GM19240 (cell line): ENCODE data around the gene ALPP.
"Not testable (repeated sequence)": the region's sequence is repeated elsewhere in the genome, so short reads cannot be mapped to it uniquely, and the experiment has no call there.

Source experiments
- DNase-seq: peaks from one replicate; pipeline ENCODE4 v3.0.0; 2011; ENCODE audit warnings: low spot score; ENCODE audit not compliant: insufficient read length

The ALPP gene

DNA sequence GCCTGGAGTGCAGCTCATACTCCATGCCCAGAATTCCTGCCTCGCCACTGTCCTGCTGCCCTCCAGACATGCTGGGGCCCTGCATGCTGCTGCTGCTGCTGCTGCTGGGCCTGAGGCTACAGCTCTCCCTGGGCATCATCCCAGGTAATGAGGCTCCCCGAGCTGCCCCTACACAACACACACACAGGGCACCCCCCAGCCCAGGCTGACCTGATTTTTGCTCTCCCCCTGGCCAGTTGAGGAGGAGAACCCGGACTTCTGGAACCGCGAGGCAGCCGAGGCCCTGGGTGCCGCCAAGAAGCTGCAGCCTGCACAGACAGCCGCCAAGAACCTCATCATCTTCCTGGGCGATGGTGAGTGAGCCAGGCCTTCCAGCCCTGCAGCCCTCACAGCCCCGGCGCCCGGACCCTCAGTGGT is at the start of gene ALPP:
TSS of gene ALPP (plus strand) at position 17 of the 417 bp plus-strand sequence. CDS start at position 69, 52 bp downstream.
- DNase-seq, result not testable (repeated sequence)

DNA sequence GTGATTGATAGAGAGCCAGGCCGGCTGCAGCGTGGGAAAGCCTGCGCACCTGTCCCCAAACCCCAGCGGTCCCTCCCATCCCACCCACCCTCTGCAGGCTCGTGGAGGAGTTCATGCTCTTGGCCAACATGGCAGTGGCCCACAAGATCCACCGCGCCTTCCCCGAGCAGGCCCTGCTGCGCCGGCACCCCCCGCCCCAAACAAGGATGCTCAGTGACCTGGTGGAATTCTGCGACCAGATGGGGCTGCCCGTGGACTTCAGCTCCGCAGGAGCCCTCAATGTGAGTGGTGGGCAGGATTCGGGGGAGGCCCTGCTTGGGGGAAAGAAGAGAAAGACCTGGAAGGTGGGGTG is 48.9 kb upstream of the ALPP start:
- DNase-seq, result no peak

DNA sequence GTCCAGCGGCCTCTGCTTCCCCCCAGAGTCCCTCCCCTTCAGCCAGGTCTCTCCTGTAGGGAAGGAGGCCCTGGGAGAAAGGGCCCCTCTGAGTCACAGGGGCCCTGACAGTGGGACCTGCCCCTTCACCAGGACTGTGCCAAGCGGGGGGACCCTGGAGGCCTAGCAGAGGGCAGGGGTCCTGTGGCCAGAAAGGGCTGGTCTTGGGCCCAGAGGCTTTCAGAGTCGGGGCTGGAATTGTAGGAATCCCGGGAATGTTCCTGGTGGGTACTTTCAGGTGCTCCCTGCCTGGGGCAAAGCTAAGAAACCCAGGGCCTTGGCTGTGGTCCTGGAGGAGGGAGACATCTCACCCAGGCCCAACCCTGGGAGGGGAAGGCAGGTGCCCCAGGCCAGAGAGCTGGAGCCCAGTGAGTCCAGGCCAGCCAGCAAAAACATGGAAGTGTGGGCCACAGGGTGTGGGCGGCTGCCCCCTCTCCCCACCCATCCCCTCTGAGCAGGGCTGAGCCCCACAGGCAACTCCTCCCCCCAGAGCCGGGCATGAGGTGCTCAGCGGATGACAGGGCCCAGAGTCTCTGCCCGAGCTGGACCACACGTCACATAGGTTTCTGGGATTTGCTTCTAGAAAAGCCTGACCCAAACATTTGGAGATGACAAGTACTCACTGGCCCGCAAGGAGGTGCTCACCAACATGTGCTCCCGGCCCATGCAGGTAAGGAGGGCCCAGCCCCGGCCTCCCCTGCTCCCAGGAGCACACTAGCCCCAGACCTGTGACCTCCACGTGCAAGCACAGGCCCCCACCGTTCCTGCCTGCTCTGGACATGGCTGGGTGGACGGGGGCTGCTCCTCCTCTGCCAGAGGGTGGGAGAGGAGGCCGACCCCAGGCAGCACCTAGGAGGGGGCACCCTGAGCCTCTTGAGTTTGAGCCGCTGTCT is 48.2 kb upstream of the ALPP start:
- no peak for DNase-seq

DNA sequence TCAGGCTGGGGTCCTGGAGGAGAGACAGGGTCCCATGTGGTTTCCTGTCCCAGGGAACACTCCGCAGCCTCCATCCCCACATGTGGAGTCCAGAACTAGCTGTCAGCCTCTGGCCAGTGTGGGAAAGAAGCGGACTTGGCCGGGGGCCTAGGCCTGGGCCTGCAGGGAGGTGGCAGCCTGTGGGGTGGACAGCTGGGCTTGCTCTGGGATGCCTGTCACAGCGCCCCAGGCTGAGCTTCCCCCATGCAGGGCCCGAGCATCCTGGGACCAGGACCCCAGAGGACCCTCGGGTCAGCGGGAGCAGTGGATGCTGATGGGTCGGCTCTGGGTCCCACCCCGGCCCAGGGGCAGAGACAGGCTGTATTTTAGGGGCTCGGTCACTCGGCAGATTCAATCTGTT is 47.5 kb upstream of the ALPP start:
- DNase-seq, result not testable (repeated sequence)

DNA sequence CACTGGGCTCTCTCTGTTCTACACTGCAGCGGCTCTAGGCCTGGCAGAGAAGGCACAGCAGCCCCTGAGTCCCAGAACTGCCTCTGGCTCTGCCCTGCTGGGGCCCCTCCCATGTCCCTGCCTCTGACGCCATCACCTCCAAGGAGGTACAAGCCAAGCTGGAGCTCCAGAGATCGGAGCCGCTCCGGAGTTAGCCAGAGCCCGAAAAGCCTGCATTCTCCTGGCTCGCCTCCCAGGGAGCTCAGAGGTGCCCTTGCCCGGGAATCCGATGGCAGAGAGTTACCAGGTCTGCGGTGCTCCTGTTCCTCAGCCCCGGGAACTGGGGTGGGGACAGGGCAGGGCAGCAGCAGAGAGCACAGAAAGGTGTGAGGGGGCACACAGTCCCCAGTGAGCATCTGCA is 46.9 kb upstream of the ALPP start:
- not testable (repeated sequence) for DNase-seq

DNA sequence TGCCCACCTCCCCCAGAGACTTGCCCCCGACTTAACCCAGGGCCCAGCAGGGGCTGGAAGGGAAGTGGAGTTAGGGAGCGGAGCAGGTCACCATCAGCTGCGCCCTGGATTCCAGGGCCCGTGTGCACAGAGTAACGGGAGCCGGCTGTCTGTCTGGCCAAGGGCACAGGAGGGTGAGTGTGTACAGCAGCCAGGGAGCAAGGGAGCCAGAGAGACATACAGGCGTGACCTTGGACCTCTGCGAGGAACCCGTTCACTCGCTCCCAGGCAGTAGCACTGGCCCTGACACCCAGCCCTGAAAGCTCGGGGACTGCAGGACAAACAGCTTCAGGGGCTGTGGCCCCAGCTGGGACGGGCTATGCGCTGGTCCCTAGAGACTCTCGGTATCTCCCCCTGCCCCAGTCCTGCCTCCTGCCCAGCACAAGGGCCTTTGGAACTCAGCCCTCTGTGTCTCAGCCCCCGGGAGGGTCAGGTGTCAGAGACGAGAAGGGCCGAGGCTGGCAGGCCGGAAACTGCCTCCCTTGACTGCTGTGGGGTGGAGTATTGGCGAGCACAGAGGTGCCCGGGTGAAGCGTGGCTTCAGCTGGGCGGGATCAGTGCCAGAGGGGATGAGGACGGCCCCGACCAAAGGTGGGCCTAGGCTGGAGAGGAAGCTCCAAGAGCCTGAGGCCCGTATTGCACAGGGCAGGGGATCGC is 46.2 kb upstream of the ALPP start:
- DNase-seq, result not testable (repeated sequence)

DNA sequence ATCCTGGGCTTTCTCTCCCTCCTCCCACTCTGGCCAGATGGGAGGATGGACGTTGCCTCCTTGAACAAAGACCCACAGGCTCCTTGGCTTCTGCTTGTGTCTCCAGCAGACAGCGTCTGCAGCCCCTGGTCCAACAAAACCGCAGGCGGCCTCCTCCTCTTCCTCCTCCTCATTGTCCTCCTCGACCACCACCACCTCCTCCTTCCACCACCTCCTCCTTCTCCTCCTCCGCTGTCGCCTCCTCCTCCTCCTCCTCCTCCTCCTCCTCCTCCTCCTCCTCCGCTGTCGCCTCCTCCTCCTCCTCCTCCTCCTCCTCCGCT is 45.7 kb upstream of the ALPP start:
- no peak for DNase-seq

DNA sequence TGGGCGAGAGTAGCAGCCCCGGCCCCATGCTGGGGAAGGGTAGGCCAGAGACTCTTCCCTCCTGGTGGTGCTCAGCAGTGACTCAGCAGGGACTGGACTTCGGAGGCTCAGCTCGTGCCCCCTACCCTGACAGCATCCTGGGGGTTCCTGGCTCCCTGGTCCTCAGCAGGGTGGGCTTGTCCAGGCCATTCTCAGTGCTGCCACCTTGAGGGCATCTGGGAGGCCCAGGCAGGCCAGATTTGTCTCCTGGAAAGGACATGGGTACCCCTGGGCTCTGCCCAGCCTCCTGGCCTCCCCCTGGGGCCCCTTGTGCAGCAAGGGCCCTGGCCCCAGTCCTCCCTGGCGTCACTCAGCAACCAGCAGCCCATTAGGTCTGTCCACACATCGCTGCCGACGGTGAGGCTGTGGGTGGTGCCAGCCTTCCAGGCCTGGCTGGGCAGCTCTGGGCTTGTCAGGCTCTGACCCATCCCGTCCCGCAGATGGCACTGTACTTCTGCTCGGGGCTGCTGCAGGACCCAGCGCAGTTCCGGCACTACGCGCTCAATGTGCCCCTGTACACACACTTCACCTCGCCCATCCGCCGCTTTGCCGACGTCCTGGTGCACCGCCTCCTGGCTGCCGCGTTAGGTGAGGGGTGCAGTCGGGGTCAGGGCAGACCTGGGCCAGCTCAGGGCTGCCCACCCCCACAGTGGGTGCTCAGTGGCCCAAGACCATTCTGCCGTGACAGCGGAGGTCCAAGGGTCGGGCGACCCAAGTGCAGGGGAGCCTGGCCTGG is 45.0 kb upstream of the ALPP start:
- no peak for DNase-seq

DNA sequence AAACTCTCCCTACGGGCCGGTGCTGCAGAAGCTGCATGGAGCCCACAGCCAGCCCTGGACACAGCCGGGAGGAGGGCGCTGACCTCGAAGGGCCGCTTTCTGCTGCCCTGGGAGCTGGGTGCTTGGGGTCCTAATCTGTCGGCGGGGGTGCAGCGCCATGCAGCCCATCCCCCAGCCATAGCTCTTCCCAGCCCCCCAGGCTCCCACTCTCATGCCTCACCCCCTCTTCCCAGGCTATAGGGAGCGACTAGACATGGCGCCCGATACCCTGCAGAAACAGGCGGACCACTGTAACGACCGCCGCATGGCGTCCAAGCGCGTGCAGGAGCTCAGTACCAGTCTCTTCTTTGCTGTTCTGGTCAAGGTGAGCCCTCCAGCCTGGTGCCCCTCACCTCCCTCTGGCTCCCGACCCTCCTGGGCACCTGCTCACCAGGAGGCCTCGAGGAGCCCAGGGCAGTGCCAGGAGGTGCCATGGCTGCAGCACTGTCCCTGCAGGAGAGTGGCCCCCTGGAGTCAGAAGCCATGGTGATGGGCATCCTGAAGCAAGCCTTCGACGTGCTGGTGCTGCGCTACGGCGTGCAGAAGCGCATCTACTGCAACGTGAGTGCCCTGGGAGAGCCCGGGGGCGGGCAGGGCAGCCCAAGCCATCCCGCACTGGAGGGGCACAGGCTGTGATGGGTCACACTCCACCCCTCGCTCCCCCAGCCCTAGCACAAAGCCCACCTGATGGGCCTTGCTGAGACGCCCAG is 44.2 kb upstream of the ALPP start:
- not testable (repeated sequence) for DNase-seq

DNA sequence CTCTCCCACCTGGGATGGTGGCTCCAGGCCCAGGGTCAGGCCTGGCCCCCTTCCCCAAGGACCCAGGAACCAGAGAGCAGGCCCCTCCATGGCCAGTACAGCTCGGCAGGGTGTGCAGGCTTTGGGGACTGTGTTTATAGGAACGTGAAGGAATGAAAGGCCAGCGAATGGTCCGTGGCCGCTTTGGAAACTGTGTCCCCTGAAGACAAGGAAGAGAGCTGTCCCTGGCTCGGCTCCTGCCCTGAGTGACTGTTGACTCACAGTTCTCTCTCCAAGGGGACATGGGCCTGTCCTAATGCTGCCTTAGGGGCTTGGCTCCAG is 43.7 kb upstream of the ALPP start:
- DNase-seq, result not testable (repeated sequence)

DNA sequence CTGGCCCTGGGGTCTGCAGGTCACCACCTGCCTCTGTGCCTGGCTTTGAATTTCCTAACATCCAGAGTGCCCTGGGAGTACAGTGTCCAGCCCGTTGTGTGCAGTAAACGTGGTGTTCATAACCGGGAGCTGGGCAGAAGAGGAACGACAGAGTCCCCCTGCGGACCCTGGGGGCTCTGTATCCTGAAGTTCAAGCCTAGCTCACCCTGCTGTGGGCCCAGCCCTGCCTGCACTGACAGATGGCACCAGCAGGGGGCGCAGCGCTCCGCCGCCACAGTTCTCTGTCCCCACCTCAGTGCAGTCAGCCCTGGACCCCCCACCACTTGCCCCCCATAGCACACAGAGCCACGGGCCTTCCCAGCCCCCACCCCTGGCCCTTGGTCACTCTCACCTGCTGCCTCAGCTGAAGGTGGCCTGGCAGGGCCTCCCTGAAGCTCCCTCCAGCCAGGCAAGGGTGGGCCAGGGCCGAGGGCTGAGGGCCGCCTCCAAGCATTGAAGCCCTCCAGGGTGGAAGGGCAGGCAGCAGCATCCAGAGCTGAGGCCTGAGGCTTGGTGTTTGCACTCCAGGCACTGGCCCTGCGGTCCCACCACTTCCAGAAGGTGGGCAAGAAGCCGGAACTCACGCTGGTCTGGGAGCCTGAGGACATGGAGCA is 43.2 kb upstream of the ALPP start:
- DNase-seq, result not testable (repeated sequence)

DNA sequence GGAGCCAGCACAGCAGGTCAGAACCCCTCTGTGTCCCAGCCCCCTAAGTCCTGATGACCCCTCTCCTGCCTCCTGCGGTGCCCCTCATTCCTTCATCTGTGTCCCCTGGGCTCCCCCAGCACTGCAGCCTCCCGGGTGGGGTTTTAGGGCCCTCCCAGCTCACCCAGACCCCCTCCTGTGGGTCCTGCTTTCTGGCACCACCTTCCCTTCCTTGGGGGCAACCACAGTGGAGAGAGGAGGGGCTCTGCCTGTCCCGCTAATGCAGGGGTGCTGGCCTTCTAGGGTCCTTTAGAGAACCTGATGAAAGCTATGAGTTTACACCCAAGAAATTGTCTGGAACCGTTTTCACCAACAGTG is 42.7 kb upstream of the ALPP start:
- no peak for DNase-seq

DNA sequence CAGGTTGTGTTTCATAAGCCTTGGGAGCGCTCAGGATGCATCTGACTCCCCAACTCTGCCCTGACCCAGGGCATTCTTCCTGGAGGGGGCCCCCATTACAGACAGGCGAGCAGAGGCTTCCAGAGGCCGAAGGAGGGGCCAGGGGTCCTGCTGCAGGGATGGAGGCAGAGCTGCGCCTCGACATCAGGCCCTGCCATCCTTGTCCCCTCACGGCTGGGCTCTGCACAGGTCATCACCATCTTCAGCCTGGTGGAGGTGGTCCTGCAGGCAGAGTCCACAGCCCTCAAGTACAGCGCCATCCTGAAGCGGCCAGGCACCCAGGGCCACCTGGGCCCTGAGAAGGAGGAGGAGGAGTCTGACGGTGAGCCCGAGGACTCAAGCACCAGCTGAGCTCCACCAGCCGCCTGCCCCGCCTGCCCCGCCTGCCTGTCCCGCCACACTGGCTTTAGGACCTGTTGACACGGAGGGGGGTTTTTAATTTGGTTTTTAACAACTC is 42.3 kb upstream of the ALPP start:
- no peak for DNase-seq

DNA sequence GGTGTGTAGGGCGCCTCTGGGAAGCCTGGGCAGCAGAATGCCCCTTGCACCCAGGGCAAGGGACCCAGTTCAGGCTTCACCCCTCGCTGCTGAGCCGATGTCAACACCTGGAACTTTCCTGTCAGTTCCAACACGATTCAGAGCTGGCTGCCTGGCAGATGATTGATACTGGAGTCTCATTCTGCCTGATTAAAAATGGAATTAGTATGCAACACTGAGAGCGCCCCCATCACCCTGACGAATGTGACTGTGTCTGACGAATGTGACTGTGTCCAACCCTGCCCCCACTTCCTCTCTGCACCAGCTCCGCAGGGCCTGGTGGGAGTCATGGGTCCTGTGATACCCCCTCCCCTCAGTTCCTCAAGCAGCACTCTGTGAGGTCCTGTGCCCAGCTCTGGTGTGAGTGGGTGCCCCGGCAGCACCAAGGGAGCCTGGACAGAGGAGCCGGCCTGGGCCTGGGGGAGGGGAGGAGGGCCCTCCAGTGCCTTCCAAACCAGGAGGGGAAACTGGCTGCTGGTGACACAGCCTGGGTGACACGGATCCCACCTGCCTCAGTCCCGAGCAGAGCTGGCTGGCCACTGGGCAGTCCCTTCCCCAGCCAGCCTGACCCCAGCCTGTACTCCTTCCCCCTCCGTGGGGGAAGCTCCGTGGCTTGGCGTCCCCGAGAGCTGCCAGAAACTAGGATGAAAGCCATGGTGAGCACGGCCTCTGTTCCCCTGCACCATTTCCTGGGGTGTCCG is 41.4 kb upstream of the ALPP start:
- no peak for DNase-seq

DNA sequence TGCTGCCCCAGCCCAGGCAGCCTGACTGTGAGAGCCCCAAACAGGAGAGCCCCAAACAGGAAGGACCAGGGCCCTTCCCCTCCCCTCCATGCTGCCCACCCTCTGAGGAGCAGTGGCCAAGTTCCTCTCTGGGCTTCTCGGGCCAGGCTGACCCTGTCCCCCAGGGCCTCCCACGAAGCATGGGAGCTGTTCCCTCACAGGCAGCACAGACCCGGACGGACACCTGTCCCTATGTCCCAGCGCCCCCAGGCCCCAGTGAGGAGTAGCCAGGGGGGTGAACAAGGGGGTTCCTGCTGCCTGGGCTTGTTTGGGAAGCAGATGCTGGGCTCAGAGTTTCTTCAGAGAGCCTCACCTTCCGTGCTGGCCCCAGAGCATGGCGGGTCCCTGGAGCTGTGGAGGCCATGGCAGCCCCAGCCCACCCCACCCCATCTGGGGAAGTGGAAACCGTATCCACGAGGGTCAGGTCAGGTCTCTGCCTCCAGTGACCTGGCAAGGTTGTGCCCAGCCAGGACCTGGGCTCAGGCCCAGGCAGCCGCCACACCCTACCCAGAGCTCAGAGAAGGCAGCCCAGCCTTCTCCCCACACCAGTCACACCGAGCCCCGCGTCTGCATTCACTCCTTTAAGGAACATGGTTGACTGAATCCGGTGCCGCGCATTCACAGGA is 40.3 kb upstream of the ALPP start:
- not testable (repeated sequence) for DNase-seq

DNA sequence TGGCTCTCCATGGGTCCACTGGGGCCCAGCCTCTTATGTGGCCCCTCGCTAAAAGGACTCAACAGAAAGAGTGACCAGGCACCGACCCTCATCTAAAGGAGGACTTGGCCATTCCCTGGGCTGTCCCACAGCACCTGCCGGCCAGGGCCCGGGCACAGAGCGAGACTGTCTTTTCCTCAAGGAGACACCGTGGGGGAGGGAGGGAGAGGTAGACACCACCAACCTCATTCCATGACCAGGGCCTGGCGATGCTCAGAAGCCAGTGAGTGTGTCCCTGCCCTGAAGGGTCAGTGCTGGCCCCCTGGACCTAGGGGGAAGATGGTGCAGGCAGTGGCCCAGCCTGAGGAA is 39.8 kb upstream of the ALPP start:
- no peak for DNase-seq

DNA sequence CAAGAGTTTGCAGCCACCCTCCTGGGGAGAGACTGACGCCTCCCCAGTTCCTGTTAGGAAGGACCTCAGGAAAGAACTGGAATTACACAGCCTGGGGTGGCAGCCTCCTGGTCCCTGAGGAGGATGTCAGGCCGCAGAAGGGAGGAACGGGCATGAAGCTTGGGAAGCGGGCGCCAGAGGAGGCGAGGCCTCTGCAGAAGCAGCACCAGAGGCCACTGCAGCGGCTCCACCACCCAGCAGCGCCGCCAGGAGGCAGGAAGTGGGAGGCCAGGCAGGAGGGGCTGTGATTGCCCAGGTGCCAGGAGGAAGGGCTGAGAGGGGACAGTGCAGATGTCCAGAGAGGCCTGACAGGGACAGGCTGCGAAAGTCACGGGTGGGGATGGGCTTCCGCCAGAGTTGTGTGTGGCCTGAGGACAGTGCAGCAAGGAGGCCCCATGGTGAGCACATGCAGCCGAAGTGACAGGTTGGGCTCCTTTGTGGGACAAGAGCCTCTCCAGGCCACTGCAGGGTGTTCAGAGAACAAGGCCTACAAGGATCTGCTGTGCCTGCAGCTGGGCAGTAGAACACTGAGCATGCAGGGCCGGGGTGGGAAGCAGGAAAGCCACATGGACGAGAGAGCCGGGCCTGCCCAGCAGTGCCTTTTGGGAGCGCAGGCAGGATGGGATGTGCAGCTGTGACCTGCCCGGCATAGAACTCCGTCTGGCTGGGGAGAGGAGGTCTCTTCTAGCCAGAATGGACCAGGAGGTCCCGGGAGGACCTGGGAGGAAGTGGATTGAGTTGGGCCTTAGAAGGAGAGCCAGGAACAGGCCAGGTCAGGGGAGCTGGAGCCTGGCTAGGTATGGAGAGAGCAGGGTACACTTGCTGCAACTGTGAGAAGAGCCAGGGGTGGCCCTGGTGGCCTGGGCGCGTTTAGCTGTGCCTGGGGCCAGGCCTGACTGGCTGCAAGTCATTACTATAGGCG is 39.1 kb upstream of the ALPP start:
- DNase-seq, result no peak

DNA sequence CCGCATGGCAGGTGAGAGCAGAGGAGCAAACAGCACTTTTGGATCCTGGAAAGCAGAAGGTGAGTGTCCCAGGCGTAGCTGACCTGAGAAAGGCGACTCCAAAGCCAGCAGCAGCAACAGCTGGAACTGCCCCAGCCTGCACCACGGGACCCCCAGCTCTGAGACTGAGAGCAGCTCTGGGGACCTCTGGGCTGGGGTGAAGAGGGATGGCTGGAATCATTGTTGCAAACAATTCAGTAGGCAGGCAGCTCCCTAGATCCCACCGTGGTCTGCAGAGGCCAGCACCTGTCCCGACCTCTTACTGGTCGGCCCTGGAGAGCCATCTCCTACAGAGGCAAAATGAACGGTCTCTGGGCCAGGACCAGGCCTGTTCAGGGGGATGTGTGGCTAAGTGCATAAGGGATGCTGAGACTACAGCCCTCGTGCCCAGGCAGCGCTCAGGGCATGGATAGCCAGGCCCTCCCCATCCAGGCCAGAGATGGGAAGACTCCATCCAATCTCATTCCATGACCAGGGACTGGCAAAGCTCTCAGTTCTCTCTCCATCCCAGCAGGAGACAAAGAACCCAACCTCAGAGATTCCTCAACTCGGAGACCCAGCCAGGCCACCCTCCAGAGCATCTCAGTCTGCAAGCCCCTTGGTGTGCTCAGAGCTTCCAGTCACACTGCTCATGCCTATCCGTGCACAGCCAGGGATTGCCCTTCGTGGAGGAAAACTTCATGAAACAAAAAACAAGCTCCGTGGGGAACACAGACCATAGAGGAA is 38.2 kb upstream of the ALPP start:
- no peak for DNase-seq
